ENCODE results near the gene CELF2.

Gene CELF2

GRCh38 chr10:11207560-11207844 lies 189.8 kb downstream of the CELF2 start:
- no peaks in the 10 kb centered on the region for H3K9me3 ChIP-seq (ENCODE audit: insufficient read depth, low read length, severe bottlenecking)
- ATAC-seq (ENCODE audit: insufficient read depth, low read depth), result no peak
- no peak overlapping the region; the same call in 1 of the 2 replicates for H3K27ac ChIP-seq (ENCODE audit: low read length)
- peaks cover 44% of the 10 kb centered on the region for H3K36me3 ChIP-seq (ENCODE audit: insufficient read depth, low read length)
- no peak overlapping the region for H2AFZ ChIP-seq (ENCODE audit: low read depth, low read length)
- H3K9ac ChIP-seq (ENCODE audit: low read depth, low read length), result no peak overlapping the region
- H3K4me3 ChIP-seq (ENCODE audit: low read depth in 1 of 2, low read length in 2 of 2), result no peak overlapping the region
- no peak for DNase-seq
- H3K79me2 ChIP-seq (ENCODE audit: insufficient read depth, low read length), result peaks cover 99% of the 10 kb centered on the region
- H3K4me2 ChIP-seq (ENCODE audit: insufficient read depth, low read length), result no peak overlapping the region
- TF ChIP-seq CTCF (IDR thresholded peaks at IDR 0.05; ENCODE audit: borderline replicate concordance, extremely low read depth, low read length, poor library complexity, severe bottlenecking) (no peak), EZH2 (IDR thresholded peaks at IDR 0.05; ENCODE audit: borderline replicate concordance, low read depth, low read length, severe bottlenecking) (no peak)
- H3K4me1 ChIP-seq (ENCODE audit: insufficient read depth, low read length), result peaks cover 38% of the 10 kb centered on the region
- no peaks in the 10 kb centered on the region for H3K27me3 ChIP-seq (ENCODE audit: insufficient read depth, low read length, poor library complexity)
- peaks cover 51% of the 10 kb centered on the region for H4K20me1 ChIP-seq (ENCODE audit: insufficient read depth, low read length)

GRCh38 chr10:11208243-11208642 lies 190.6 kb downstream of the CELF2 start:
- ATAC-seq (ENCODE audit: insufficient read depth, low read depth), result no peak
- Histone ChIP-seq H2AFZ (ENCODE audit: low read depth, low read length) (no peak overlapping the region), H3K27ac (ENCODE audit: low read length) (peak overlapping the region; percentile 78), H3K4me2 (ENCODE audit: insufficient read depth, low read length) (no peak overlapping the region), H3K79me2 (ENCODE audit: insufficient read depth, low read length) (peaks cover 100% of the 10 kb centered on the region), H3K36me3 (ENCODE audit: insufficient read depth, low read length) (peaks cover 47% of the 10 kb centered on the region), H3K9me3 (ENCODE audit: insufficient read depth, low read length, severe bottlenecking) (no peaks in the 10 kb centered on the region), H3K4me3 (ENCODE audit: low read depth in 1 of 2, low read length in 2 of 2) (no peak overlapping the region), H3K27me3 (ENCODE audit: insufficient read depth, low read length, poor library complexity) (no peaks in the 10 kb centered on the region), H3K4me1 (ENCODE audit: insufficient read depth, low read length) (peaks cover 38% of the 10 kb centered on the region), H4K20me1 (ENCODE audit: insufficient read depth, low read length) (peaks cover 57% of the 10 kb centered on the region), H3K9ac (ENCODE audit: low read depth, low read length) (no peak overlapping the region; the same call in 1 of the 2 replicates)
- TF ChIP-seq CTCF (IDR thresholded peaks at IDR 0.05; ENCODE audit: borderline replicate concordance, extremely low read depth, low read length, poor library complexity, severe bottlenecking), result no peak
- no peak for TF ChIP-seq EZH2 (IDR thresholded peaks at IDR 0.05; ENCODE audit: borderline replicate concordance, low read depth, low read length, severe bottlenecking)
- no peak for DNase-seq

GRCh38 chr10:11208908-11209829 lies 191.5 kb downstream of the CELF2 start:
- H3K4me2 ChIP-seq (ENCODE audit: insufficient read depth, low read length), result peak overlapping the region; percentile 55
- peak; percentile 58 for DNase-seq
- peaks cover 100% of the 10 kb centered on the region for H3K79me2 ChIP-seq (ENCODE audit: insufficient read depth, low read length)

More at GRCh38 chr10:11208908-11209829, 191.5 kb downstream of the CELF2 start:
- H2AFZ ChIP-seq (ENCODE audit: low read depth, low read length), result no peak overlapping the region
- H3K9me3 ChIP-seq (ENCODE audit: insufficient read depth, low read length, severe bottlenecking), result no peaks in the 10 kb centered on the region
- peaks cover 38% of the 10 kb centered on the region for H3K4me1 ChIP-seq (ENCODE audit: insufficient read depth, low read length)
- H3K27me3 ChIP-seq (ENCODE audit: insufficient read depth, low read length, poor library complexity), result no peaks in the 10 kb centered on the region
- peaks cover 44% of the 10 kb centered on the region for H3K36me3 ChIP-seq (ENCODE audit: insufficient read depth, low read length)
- H4K20me1 ChIP-seq (ENCODE audit: insufficient read depth, low read length), result peaks cover 53% of the 10 kb centered on the region
- ATAC-seq (ENCODE audit: insufficient read depth, low read depth), result peak; percentile 77
- peak overlapping the region; percentile 41 for H3K9ac ChIP-seq (ENCODE audit: low read depth, low read length)
- no peak for TF ChIP-seq EZH2 (IDR thresholded peaks at IDR 0.05; ENCODE audit: borderline replicate concordance, low read depth, low read length, severe bottlenecking)
- TF ChIP-seq CTCF (IDR thresholded peaks at IDR 0.05; ENCODE audit: borderline replicate concordance, extremely low read depth, low read length, poor library complexity, severe bottlenecking), result no peak
- H3K4me3 ChIP-seq (ENCODE audit: low read depth in 1 of 2, low read length in 2 of 2), result peak overlapping the region in 1 of 2 experiments; percentile 24; a peak in 1 of 4 replicates
- H3K27ac ChIP-seq (ENCODE audit: low read length), result peak overlapping the region; percentile 78

All from DND-41 (cell line).